NCI-H748 (cell line): ENCODE measurements around the gene TFAP2E.
"Not testable (repeated sequence)": the region's sequence is repeated elsewhere in the genome, so short reads cannot be mapped to it uniquely, and the experiment has no call there.

ENCODE experiments used
- DNase-seq: peaks from one replicate; lab custom pipeline; 2025; ENCODE audit not compliant: unreplicated experiment; lab: John Stamatoyannopoulos, UW

TFAP2E gene

DNA sequence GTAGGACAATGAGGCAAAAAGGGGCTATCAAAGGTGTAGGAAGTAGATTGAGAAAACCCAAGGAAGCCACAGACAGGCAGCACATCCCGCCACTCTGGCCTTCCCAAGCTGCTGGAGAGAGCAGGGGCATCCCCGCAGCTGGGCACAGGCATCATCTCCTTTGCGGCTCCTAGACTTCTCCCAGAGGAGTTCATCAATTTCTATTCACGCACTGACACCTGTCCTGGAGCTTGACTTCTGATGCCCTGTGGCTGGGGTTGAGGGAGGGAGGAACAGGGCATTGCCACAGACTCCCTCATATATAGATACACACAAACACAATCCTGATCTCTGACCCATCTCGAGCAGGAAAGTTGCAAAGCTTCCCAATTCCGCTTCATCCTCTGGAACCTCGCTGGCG lies 1.9 kb upstream of the TFAP2E start:
- no peak for DNase-seq

DNA sequence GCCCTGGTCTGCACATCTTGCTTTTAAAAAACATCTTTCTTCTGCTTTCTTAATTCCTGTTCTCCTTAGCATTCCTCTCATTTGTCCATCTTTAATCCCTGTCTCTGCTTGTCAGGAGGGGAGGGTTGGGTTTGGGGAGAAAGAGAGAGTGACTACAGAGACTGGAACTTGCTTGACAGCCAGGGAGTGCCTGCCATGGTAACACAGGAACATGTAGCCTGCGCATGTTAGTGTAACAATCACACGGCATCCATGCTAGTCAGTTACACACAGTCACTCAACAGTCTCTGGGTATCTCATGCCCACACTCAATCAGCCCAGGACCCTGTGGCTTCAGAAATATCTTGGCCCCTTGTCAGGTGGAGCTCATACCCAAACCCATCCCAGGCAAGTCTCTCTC lies 818 bp upstream of the TFAP2E start:
- DNase-seq = no peak

DNA sequence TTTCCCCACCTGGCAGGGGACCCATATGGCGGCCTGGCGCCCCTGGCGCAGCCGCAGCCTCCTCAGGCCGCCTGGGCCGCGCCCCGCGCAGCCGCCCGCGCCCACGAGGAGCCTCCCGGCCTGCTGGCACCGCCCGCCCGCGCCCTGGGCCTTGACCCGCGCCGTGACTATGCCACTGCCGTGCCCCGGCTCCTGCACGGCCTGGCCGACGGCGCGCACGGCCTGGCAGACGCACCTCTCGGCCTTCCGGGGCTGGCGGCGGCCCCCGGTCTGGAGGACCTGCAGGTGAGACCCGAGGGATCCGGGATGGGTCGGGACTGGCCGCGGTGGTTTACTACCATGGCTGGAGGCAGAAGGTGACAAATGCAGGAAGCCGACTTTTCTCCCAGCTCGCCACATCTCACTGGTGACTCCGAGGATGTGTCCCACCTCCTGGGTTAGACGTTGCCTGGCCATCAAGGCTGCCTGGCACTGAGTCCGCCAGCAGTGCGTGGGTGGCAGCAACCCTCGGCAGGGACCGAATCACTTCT lies 1.1 kb downstream of the TFAP2E start:
- DNase-seq = no peak

DNA sequence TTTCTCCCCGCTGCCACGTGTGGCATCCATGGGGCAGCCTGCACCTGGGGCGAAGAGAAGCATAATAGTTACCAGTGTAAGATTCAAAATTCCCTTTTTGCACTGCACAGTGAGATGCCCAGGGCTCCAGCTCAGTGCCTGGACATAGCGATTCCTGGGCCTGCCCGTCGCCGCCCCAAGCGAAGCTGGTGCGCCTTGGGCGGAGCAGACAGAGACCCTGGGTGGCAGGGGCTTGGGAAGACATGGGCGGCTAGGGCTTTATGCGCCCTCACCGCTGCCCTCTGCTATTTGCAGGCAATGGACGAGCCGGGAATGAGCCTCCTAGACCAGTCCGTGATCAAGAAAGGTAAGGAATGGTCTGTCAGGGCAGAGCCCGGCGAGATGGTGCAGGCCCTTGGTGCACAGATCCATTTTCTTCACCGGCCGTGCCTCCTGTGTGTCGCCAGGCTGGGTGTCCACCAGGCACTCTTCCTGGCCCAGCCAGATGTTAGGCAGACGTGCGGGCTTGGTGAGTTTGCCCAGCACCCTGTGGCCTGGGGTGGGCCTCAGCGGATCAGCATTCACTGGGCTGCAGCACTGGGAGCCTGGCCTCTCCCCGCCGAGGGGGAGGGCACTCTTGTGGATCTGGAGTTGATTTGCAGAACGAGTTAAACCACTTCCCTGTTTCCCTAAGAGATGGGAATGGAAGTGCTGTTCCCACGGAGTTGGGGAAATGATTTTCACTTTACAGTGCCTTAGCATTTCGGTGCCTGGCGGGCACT lies 1.7 kb downstream of the TFAP2E start:
- no peak for DNase-seq

DNA sequence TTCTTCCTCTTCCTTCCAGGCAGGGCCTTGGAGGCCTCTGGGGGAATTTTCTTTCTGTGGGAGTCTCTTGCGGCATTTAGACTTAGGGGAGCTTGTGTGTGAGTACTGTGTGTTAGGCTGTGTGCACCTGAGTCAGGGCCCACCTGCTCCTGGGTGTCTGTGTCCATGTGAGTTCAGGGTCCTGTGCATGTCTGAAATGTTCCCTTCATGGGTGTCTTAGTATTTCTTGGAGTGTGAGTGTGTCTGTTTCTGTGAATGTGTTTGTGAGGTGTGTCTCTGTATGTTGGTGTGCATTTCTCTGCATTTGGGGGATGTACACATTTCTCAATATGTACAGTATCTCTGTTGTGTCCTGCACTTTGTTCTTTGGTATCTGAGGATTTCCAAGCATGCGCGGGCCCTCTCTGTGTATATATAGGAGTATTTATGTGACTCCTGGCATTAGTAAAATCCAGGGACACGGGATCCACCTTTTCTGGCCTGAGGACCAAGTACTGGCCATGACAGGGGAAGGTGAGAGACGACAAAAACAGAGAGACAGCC lies 2.4 kb downstream of the TFAP2E start:
- DNase-seq = no peak

- DNase-seq = no peak
These were observed 3.1 kb downstream of the TFAP2E start for GRCh38 chr1:35576061-35576765.

GRCh38 chr1:35576766-35577070 lies 3.6 kb downstream of the TFAP2E start:
- DNase-seq = not testable (repeated sequence)

DNA sequence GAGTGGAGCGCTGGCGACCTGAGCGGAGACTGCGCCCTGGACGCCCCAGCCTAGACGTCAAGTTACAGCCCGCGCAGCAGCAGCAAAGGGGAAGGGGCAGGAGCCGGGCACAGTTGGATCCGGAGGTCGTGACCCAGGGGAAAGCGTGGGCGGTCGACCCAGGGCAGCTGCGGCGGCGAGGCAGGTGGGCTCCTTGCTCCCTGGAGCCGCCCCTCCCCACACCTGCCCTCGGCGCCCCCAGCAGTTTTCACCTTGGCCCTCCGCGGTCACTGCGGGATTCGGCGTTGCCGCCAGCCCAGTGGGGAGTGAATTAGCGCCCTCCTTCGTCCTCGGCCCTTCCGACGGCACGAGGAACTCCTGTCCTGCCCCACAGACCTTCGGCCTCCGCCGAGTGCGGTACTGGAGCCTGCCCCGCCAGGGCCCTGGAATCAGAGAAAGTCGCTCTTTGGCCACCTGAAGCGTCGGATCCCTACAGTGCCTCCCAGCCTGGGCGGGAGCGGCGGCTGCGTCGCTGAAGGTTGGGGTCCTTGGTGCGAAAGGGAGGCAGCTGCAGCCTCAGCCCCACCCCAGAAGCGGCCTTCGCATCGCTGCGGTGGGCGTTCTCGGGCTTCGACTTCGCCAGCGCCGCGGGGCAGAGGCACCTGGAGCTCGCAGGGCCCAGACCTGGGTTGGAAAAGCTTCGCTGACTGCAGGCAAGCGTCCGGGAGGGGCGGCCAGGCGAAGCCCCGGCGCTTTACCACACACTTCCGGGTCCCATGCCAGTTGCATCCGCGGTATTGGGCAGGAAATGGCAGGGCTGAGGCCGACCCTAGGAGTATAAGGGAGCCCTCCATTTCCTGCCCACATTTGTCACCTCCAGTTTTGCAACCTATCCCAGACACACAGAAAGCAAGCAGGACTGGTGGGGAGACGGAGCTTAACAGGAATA lies 4.2 kb downstream of the TFAP2E start:
- DNase-seq = no peak

- DNase-seq = no peak
These were observed 7.9 kb downstream of the TFAP2E start for GRCh38 chr1:35580949-35581388.

DNA sequence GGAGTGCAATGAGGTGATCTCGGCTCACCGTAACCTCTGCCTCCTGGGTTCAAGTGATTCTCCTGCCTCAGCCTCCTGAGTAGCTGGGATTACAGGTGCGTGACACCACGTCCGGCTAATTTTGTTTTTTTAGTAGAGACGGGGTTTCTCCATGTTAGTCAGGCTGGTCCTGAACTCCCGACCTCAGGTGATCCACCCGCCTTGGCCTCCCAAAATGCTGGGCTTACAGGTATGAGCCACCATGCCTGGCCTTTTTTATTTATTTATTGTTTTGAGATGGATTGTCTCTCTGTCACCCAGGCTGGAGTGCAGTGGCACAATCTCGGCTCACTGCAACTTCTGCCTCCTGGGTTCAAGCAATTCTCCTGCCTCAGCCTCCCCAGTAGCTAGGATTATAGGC lies 8.5 kb downstream of the TFAP2E start:
- not testable (repeated sequence) for DNase-seq

DNA sequence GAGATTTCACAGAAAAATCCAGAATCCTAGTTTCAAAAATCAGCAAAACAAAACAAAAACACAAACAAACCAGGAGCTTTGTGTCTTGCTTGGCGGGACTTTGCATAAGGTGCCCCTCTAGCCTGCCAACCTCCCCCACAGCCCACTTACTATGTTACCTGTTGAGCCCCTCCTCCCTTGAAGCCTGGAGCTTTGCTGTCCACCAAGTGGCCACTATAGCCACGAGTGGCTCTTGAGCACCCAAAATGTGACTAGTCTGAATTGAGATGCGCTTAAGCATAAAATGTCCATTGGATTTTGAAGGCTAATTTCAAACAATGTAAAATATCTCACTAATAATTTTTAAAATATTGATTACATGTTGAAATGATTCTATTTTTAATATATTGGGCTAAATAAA lies 12.2 kb downstream of the TFAP2E start:
- no peak for DNase-seq

- DNase-seq = not testable (repeated sequence)
These were observed 12.7 kb downstream of the TFAP2E start for GRCh38 chr1:35585805-35586204.

- DNase-seq = no peak
These were observed 13.7 kb downstream of the TFAP2E start for GRCh38 chr1:35586808-35587207.

DNA sequence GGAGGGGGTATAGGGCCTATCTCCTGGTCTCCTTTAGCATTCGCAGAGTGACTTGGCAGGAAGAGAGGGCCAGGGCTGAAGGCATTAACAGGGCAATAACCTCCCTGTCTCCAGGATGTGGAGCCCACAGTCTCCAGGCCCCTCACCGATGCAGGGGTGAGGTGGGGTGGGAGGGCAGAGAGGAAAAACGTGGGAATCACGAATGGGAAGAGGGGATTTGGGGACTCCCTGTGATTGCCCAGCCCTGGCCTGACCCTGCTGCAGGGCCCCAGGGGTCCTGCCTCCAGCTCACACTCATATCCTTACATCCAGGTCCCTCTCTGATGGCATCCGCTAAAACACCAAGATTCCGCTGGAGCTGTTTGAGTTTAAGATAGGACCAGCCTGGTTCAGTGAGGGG lies 14.6 kb downstream of the TFAP2E start:
- no peak for DNase-seq

- DNase-seq = no peak
These were observed 15.2 kb downstream of the TFAP2E start for GRCh38 chr1:35588197-35588910.

DNA sequence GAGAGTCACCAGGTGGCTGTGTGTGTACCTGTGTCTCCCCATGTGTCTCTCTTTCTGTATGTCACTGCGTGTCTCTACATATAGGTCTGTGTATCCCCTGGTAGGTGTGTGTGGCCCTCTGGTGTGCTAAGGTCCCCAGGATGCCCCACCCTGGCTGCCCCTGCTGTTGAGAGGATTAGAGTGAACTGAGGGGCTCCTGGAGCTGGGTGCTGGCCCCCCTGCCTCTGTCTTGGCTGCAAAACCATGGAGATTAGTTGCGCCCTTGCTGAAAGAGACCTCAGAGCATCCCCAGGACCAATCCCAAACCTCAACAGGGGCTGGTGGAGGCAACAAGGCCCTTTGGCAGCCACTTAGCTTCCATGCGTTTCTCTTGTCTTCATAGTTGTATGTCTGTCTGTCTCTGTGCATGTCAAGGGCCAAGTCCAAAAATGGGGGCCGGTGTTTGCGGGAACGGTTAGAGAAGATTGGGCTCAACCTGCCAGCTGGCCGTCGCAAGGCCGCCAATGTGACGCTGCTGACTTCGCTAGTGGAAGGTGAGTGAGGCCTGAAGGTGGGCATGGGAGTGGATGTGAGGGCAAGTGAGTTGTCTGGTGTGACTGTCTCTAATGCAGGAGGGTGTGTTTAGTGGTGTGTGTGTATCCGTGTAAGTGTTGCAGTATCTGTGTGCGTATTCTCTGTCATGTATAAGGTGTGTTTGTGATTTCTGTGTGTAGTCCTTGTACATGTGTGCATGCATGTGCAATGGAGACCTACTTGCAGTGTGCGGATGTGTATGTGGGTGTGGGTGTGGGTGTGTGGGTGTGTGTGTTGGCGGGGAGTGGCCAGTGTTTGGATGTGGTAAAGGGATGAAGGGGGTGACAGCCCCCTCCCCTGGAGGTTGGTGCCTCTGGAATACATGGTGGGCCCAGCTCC lies 16.7 kb downstream of the TFAP2E start:
- DNase-seq = no peak

- no peak for DNase-seq
These were observed 17.4 kb downstream of the TFAP2E start for GRCh38 chr1:35590476-35591040.

GRCh38 chr1:35591211-35591610 lies 18.1 kb downstream of the TFAP2E start:
- no peak for DNase-seq
